ENCODE measurements around the gene OR11H12. TPM values are rescaled to one million over a fixed set of nuclear protein-coding genes. Genes with fewer than 3 reads are reported as not detected.
"Not testable (repeated sequence)": the region's sequence is repeated elsewhere in the genome, so short reads cannot be mapped to it uniquely, and the experiment has no call there.

OR11H12 gene
- total RNA-seq: not detected
- polyA plus RNA-seq: not detected

- WGBS: no CpG with 5 or more reads among the region's 3 CpGs
- H3K36me3 ChIP-seq (ENCODE audit: insufficient read depth); H3K4me1 ChIP-seq (ENCODE audit: insufficient read depth): not testable (repeated sequence)
These were observed at the start of gene OR11H12 for GRCh38 chr14:18600817-18601216. OR11H12 (plus strand) TSS chr14:18601117; CDS start chr14:18601117, 0 bp downstream.

GRCh38 chr14:18582908-18583307 lies 18.0 kb upstream of the OR11H12 start:
- not testable (repeated sequence) for H3K4me1 ChIP-seq (ENCODE audit: insufficient read depth); H3K36me3 ChIP-seq (ENCODE audit: insufficient read depth); H3K4me3 ChIP-seq (ENCODE audit: low read depth, low read length); H3K27ac ChIP-seq (ENCODE audit: low read depth); DNase-seq (ENCODE audit: extremely low spot score)
- WGBS: 72% methylated on average over 22 of the region's 31 CpGs

More at GRCh38 chr14:18600817-18601216, at the start of gene OR11H12:
- not testable (repeated sequence) for H3K27ac ChIP-seq (ENCODE audit: low read depth); DNase-seq (ENCODE audit: extremely low spot score); H3K4me3 ChIP-seq (ENCODE audit: low read depth, low read length)

- H3K27ac ChIP-seq (ENCODE audit: low read depth); H3K4me3 ChIP-seq (ENCODE audit: low read depth, low read length); H3K4me1 ChIP-seq (ENCODE audit: insufficient read depth); H3K36me3 ChIP-seq (ENCODE audit: insufficient read depth); DNase-seq (ENCODE audit: extremely low spot score): not testable (repeated sequence)
- WGBS: 69% methylated on average over 7 of the region's 32 CpGs
These were observed 25.8 kb downstream of the OR11H12 start for GRCh38 chr14:18626610-18627213.

GRCh38 chr14:18636066-18636465 lies 35.1 kb downstream of the OR11H12 start:
- not testable (repeated sequence) for H3K27ac ChIP-seq (ENCODE audit: low read depth); H3K36me3 ChIP-seq (ENCODE audit: insufficient read depth); H3K4me1 ChIP-seq (ENCODE audit: insufficient read depth); DNase-seq (ENCODE audit: extremely low spot score); H3K4me3 ChIP-seq (ENCODE audit: low read depth, low read length)
- WGBS: 73% methylated on average over 2 of the region's 11 CpGs

GRCh38 chr14:18638032-18638431 lies 37.1 kb downstream of the OR11H12 start:
- not testable (repeated sequence) for DNase-seq (ENCODE audit: extremely low spot score); H3K4me3 ChIP-seq (ENCODE audit: low read depth, low read length); H3K4me1 ChIP-seq (ENCODE audit: insufficient read depth); H3K36me3 ChIP-seq (ENCODE audit: insufficient read depth); H3K27ac ChIP-seq (ENCODE audit: low read depth)

GRCh38 chr14:18638785-18639184 lies 37.9 kb downstream of the OR11H12 start:
- not testable (repeated sequence) for H3K36me3 ChIP-seq (ENCODE audit: insufficient read depth); H3K4me1 ChIP-seq (ENCODE audit: insufficient read depth); H3K27ac ChIP-seq (ENCODE audit: low read depth); DNase-seq (ENCODE audit: extremely low spot score); H3K4me3 ChIP-seq (ENCODE audit: low read depth, low read length)
- 9% methylated on average over 2 of the region's 4 CpGs for WGBS

- not testable (repeated sequence) for H3K27ac ChIP-seq (ENCODE audit: low read depth); H3K36me3 ChIP-seq (ENCODE audit: insufficient read depth); H3K4me3 ChIP-seq (ENCODE audit: low read depth, low read length); DNase-seq (ENCODE audit: extremely low spot score); H3K4me1 ChIP-seq (ENCODE audit: insufficient read depth)
- WGBS: 63% methylated on average over 19 of the region's 45 CpGs
These were observed 45.3 kb downstream of the OR11H12 start for GRCh38 chr14:18646075-18646730.

Small RNAs within 50 kb of the gene (small RNA-seq; reads per million reads assigned to genes)
- gene CR383656.6 (not detected), gene CR383656.7 (not detected), gene CR383656.9 (not detected)
